ENCODE measurements around the gene HTR4. TPM values are rescaled to one million over a fixed set of nuclear protein-coding genes. Genes with fewer than 3 reads are reported as not detected.

The HTR4 gene
- total and polyA plus RNA-seq, 5 donors from 2014 or later, result not detected

DNA sequence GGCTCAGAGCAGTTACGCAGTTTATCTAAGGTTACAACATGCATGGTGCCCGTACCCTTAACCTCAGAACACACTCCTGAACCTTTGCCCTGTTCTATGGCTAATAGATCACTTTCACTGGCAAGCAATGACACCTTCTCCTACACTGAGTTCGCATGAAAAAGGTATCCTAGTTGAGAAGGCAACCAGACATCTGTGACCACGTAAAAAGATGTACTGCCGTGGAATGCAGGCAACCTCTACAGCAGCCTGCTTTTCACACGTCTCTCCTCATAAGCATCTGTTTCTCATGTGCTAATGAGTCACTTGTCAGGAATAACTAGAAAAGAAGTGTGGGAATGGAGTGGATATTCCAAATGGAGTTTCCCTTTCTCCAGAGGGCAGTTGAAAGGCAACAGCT is 199.1 kb downstream of the HTR4 start:
- Mint-ChIP-seq H3K27me3 (peaks cover 36% of the 10 kb centered on the region), H3K27ac (no peak overlapping the region)

DNA sequence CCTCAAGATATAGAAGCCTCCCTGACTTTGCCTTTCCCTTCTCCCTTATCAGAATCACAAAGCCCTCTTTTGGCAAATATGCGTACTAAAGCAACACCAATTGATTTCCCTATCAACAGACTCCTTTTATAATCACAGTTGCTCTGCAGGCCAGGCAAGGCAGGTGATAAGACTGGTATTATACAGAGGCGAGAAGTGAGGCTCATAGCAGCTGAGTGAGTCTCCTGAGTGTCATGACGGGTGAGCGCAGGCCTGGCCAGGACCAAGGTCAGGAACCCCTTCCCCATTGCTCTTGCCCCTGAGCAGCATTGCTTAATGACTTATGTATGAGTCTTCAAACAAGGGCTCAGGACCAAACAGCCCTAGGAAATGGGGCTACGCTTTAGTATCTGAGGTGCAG is 199.8 kb downstream of the HTR4 start:
- peaks cover 6% of the 10 kb centered on the region for H3K27me3 ChIP-seq (ENCODE audit: control insufficient read depth, insufficient read depth, low read length)
- DNase-seq (no peak), ATAC-seq (ENCODE audit: low read depth in 2 of 2) (no peak)
- H3K9me3 Mint-ChIP-seq, result no peaks in the 10 kb centered on the region
- H3K27ac Mint-ChIP-seq, result no peak overlapping the region
- H3K4me3 ChIP-seq (ENCODE audit: low read depth, low read length), result no peak overlapping the region
- H3K27ac ChIP-seq (ENCODE audit: insufficient read depth, low read length, poor library complexity, severe bottlenecking), result no peak overlapping the region
- no peaks in the 10 kb centered on the region for H3K4me1 ChIP-seq (ENCODE audit: control insufficient read depth, insufficient read depth, low read length, poor library complexity, severe bottlenecking)
- H3K36me3 Mint-ChIP-seq, result no peaks in the 10 kb centered on the region
- no peaks in the 10 kb centered on the region for H3K36me3 ChIP-seq (ENCODE audit: control insufficient read depth, insufficient read depth, low read length)
- H3K9me3 ChIP-seq (ENCODE audit: control insufficient read depth in 2 of 2, low read length in 2 of 2), result no peaks in the 10 kb centered on the region
- peaks cover 30% of the 10 kb centered on the region for H3K27me3 Mint-ChIP-seq
- no peaks in the 10 kb centered on the region for H3K4me1 Mint-ChIP-seq
- H3K4me3 Mint-ChIP-seq, result no peak overlapping the region

More for the DNA sequence above, 199.1 kb downstream of the HTR4 start:
- DNase-seq (no peak), ATAC-seq (ENCODE audit: low read depth in 2 of 2) (no peak)
- H3K36me3 ChIP-seq (ENCODE audit: control insufficient read depth, insufficient read depth, low read length), result no peaks in the 10 kb centered on the region
- no peak overlapping the region for H3K4me3 ChIP-seq (ENCODE audit: low read depth, low read length)
- no peaks in the 10 kb centered on the region for H3K4me1 Mint-ChIP-seq
- no peaks in the 10 kb centered on the region for H3K9me3 ChIP-seq (ENCODE audit: control insufficient read depth in 2 of 2, low read length in 2 of 2)
- H3K9me3 Mint-ChIP-seq, result peaks cover 0 to 2% (median 0%) of the 10 kb centered on the region in 7 donors
- H3K27me3 ChIP-seq (ENCODE audit: control insufficient read depth, insufficient read depth, low read length), result peaks cover 6% of the 10 kb centered on the region
- no peak overlapping the region for H3K27ac ChIP-seq (ENCODE audit: insufficient read depth, low read length, poor library complexity, severe bottlenecking)
- H3K4me1 ChIP-seq (ENCODE audit: control insufficient read depth, insufficient read depth, low read length, poor library complexity, severe bottlenecking), result no peaks in the 10 kb centered on the region
- no peaks in the 10 kb centered on the region for H3K36me3 Mint-ChIP-seq
- H3K4me3 Mint-ChIP-seq, result no peak overlapping the region

DNA sequence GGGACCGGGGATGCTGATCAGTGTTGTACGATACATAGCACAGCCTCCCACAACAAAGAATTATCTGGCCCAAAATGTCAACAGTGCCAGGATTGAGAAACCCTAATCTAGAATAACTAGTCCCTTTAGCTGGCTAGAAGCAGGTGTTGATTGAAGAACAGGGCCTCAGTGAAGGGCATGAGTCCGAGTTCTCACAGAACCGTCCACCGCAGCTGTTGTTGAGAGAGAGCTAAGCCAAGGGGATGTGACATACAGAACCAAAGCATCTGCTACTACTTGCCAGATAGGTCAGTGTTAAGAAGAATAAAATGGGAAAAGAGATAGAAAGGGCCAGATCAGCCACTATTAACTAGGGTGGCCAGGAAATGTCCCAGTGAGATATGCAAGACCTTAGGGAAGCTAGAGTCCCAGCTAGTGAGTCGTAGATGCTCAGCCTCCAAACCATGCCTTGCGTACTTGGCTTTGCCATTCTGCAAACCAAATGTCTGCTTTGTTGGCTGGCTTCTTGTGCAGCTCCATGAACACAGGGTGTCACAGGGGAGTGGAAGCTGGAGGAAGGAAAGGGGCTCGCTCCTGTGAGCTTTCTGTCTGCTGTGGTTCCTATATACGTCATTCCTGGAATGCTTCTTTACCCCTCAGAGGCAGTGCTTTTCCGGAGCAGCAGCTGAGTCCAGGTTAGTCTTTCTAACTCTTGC is 201.7 kb downstream of the HTR4 start:
- ATAC-seq (ENCODE audit: low read depth in 2 of 2) (no peak), DNase-seq (no peak)
- Histone ChIP-seq H3K27me3 (ENCODE audit: control insufficient read depth, insufficient read depth, low read length) (no peaks in the 10 kb centered on the region), H3K4me1 (ENCODE audit: control insufficient read depth, insufficient read depth, low read length, poor library complexity, severe bottlenecking) (no peaks in the 10 kb centered on the region), H3K9me3 (ENCODE audit: control insufficient read depth in 2 of 2, low read length in 2 of 2) (no peaks in the 10 kb centered on the region), H3K4me3 (ENCODE audit: low read depth, low read length) (no peak overlapping the region), H3K27ac (ENCODE audit: insufficient read depth, low read length, poor library complexity, severe bottlenecking) (no peak overlapping the region), H3K36me3 (ENCODE audit: control insufficient read depth, insufficient read depth, low read length) (no peaks in the 10 kb centered on the region)
- H3K4me3 Mint-ChIP-seq, result no peak overlapping the region
- no peaks in the 10 kb centered on the region for H3K9me3 Mint-ChIP-seq
- no peaks in the 10 kb centered on the region for H3K4me1 Mint-ChIP-seq
- H3K36me3 Mint-ChIP-seq, result no peaks in the 10 kb centered on the region
- H3K27ac Mint-ChIP-seq, result no peak overlapping the region
- H3K27me3 Mint-ChIP-seq, result peaks cover 19% of the 10 kb centered on the region

DNA sequence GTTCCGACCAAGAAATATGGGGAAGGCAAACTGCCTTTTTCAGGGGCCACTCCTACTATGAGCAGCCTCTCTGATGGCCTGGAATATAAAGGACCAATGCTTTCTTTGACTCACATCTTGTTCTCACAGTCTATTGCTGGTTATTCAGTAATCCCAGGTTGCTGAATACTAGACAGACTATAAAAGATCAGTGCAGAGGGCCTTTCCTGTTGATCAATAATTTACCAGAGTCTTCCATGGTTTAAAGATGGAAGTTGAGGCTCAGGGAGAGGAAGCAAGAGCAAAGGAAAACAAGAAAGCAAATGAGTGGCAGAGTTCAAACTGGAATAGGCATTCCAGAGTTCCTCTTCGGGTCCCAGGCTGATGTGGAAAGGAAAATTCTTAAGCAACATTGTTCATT is 207.7 kb downstream of the HTR4 start:
- peaks cover 0 to 6% (median 5%) of the 10 kb centered on the region in 4 donors for H3K4me1 Mint-ChIP-seq
- H3K27ac Mint-ChIP-seq, result no peak overlapping the region
- peaks cover 19% of the 10 kb centered on the region for H3K36me3 ChIP-seq (ENCODE audit: control insufficient read depth, insufficient read depth, low read length)
- no peaks in the 10 kb centered on the region for H3K36me3 Mint-ChIP-seq
- no peak for DNase-seq
- no peak overlapping the region for H3K4me3 ChIP-seq (ENCODE audit: low read depth, low read length)
- no peaks in the 10 kb centered on the region for H3K9me3 ChIP-seq (ENCODE audit: control insufficient read depth in 2 of 2, low read length in 2 of 2)
- no peaks in the 10 kb centered on the region for H3K27me3 Mint-ChIP-seq
- ATAC-seq (ENCODE audit: low read depth in 2 of 2), result no peak
- no peaks in the 10 kb centered on the region for H3K4me1 ChIP-seq (ENCODE audit: control insufficient read depth, insufficient read depth, low read length, poor library complexity, severe bottlenecking)
- H3K27me3 ChIP-seq (ENCODE audit: control insufficient read depth, insufficient read depth, low read length), result no peaks in the 10 kb centered on the region
- no peak overlapping the region for H3K4me3 Mint-ChIP-seq
- H3K27ac ChIP-seq (ENCODE audit: insufficient read depth, low read length, poor library complexity, severe bottlenecking), result no peak overlapping the region
- H3K9me3 Mint-ChIP-seq, result no peaks in the 10 kb centered on the region

DNA sequence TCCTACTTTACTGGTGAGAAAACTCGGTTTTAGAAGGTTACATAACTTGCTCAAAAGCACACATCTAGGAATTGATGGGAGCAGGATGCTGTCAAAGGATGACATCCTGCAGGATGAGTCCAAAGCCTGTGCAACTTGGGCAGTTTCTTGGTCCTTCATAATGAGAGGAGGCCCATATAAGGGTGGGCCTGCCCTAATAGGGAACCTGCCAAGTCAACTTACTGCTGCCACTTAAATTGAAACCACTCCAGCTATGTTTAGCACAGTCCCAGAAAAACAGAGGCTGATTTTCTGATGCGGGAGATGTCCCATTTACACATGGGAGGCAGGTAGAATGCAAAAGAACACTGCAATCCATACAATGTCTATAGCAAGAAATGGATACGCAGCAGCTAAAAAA is 208.7 kb downstream of the HTR4 start:
- no peak for DNase-seq
- Mint-ChIP-seq H3K27me3 (no peaks in the 10 kb centered on the region), H3K4me3 (no peak overlapping the region), H3K36me3 (peaks cover 7% of the 10 kb centered on the region), H3K27ac (no peak overlapping the region), H3K9me3 (no peaks in the 10 kb centered on the region), H3K4me1 (peaks cover 0 to 6% (median 5%) of the 10 kb centered on the region in 4 donors)
- no peak for ATAC-seq (ENCODE audit: low read depth in 2 of 2)
- peaks cover 29% of the 10 kb centered on the region for H3K36me3 ChIP-seq (ENCODE audit: control insufficient read depth, insufficient read depth, low read length)
- no peak overlapping the region for H3K27ac ChIP-seq (ENCODE audit: insufficient read depth, low read length, poor library complexity, severe bottlenecking)
- no peak overlapping the region for H3K4me3 ChIP-seq (ENCODE audit: low read depth, low read length)
- no peaks in the 10 kb centered on the region for H3K4me1 ChIP-seq (ENCODE audit: control insufficient read depth, insufficient read depth, low read length, poor library complexity, severe bottlenecking)
- H3K27me3 ChIP-seq (ENCODE audit: control insufficient read depth, insufficient read depth, low read length), result no peaks in the 10 kb centered on the region
- no peaks in the 10 kb centered on the region for H3K9me3 ChIP-seq (ENCODE audit: control insufficient read depth in 2 of 2, low read length in 2 of 2)

DNA sequence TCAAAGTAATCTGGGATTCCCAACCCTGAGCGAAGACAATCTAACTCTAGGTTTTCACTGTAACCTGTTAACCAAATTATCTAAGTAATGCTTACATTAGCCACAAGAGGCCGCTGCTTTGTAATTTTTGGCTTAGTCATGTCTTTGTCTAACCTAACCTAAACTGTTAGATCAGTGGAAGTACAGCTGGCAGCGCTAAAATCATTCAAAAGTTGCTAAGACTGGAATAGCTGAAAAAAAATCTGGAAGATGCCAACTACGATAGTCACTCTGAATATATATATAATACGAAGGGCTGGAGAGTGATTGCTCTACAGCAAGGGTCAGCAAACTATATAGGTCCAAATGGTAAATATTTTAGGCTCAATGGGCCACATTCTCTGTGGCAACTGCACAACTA is 210.3 kb downstream of the HTR4 start:
- Mint-ChIP-seq H3K4me1 (peaks cover 0 to 6% (median 5%) of the 10 kb centered on the region in 4 donors), H3K4me3 (no peak overlapping the region), H3K9me3 (no peaks in the 10 kb centered on the region), H3K27me3 (no peaks in the 10 kb centered on the region), H3K27ac (no peak overlapping the region), H3K36me3 (peaks cover 15% of the 10 kb centered on the region)
- Histone ChIP-seq H3K27ac (ENCODE audit: insufficient read depth, low read length, poor library complexity, severe bottlenecking) (no peak overlapping the region), H3K4me1 (ENCODE audit: control insufficient read depth, insufficient read depth, low read length, poor library complexity, severe bottlenecking) (no peaks in the 10 kb centered on the region), H3K36me3 (ENCODE audit: control insufficient read depth, insufficient read depth, low read length) (peaks cover 45% of the 10 kb centered on the region), H3K27me3 (ENCODE audit: control insufficient read depth, insufficient read depth, low read length) (no peaks in the 10 kb centered on the region), H3K9me3 (ENCODE audit: control insufficient read depth in 2 of 2, low read length in 2 of 2) (no peaks in the 10 kb centered on the region), H3K4me3 (ENCODE audit: low read depth, low read length) (no peak overlapping the region)
- ATAC-seq (ENCODE audit: low read depth in 2 of 2) (peak; percentile 74 to 82), DNase-seq (peak; percentile 12 to 73 (median 45))

DNA sequence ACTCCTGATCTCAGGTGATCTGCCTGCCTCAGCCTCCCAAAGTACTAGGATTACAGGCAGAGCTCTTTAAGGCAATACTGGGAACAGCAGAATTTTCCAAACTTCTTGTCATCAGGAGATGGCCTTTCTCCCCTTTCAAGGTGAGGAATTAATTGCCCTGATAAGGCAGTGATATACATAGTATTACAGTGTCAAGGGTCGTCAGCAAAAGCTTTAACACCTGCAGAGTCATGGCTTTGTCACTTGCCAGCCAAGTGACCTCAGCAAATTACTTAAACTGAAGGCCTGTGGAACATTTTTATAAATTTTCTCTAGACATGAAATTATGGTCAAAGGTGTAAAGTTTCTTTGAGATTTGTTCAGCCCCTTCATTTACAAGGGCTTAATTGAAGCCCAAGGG is 211.1 kb downstream of the HTR4 start:
- Mint-ChIP-seq H3K4me3 (no peak overlapping the region), H3K27ac (no peak overlapping the region), H3K36me3 (peaks cover 17% of the 10 kb centered on the region), H3K4me1 (peaks cover 0 to 6% (median 5%) of the 10 kb centered on the region in 4 donors), H3K9me3 (no peaks in the 10 kb centered on the region), H3K27me3 (no peaks in the 10 kb centered on the region)
- peaks cover 53% of the 10 kb centered on the region for H3K36me3 ChIP-seq (ENCODE audit: control insufficient read depth, insufficient read depth, low read length)
- H3K27me3 ChIP-seq (ENCODE audit: control insufficient read depth, insufficient read depth, low read length), result no peaks in the 10 kb centered on the region
- H3K9me3 ChIP-seq (ENCODE audit: control insufficient read depth in 2 of 2, low read length in 2 of 2), result no peaks in the 10 kb centered on the region
- no peak overlapping the region for H3K27ac ChIP-seq (ENCODE audit: insufficient read depth, low read length, poor library complexity, severe bottlenecking)
- no peak overlapping the region for H3K4me3 ChIP-seq (ENCODE audit: low read depth, low read length)
- H3K4me1 ChIP-seq (ENCODE audit: control insufficient read depth, insufficient read depth, low read length, poor library complexity, severe bottlenecking), result no peaks in the 10 kb centered on the region
- ATAC-seq (ENCODE audit: low read depth in 2 of 2) (no peak), DNase-seq (no peak)

DNA sequence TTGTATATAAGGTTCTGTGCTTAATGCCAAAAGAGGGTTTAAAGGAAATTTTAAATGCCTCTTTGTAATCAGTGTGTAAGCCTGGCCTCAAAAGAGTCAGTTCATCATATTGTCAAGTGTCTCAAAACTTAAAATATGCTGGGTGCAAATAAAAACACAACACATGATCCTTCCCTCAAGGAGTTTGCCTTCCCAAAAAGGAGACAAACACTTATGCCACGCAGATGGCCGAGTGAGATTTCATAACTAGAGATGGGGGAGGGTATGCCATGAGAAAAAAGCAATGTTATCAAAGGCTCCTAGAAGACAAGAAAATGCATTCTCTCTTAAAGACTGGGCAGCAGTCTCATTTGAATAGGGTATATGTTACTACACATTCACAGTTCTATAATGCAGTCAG is 215.4 kb downstream of the HTR4 start:
- no peaks in the 10 kb centered on the region for H3K4me1 ChIP-seq (ENCODE audit: control insufficient read depth, insufficient read depth, low read length, poor library complexity, severe bottlenecking)
- no peak overlapping the region for H3K4me3 Mint-ChIP-seq
- H3K27me3 Mint-ChIP-seq, result no peaks in the 10 kb centered on the region
- no peaks in the 10 kb centered on the region for H3K27me3 ChIP-seq (ENCODE audit: control insufficient read depth, insufficient read depth, low read length)
- ATAC-seq (ENCODE audit: low read depth in 2 of 2) (no peak), DNase-seq (no peak)
- H3K9me3 ChIP-seq (ENCODE audit: control insufficient read depth in 2 of 2, low read length in 2 of 2), result no peaks in the 10 kb centered on the region
- H3K27ac Mint-ChIP-seq, result peak overlapping the region in 1 of 3 donors; percentile 72
- H3K9me3 Mint-ChIP-seq, result no peaks in the 10 kb centered on the region
- no peak overlapping the region for H3K4me3 ChIP-seq (ENCODE audit: low read depth, low read length)
- H3K36me3 ChIP-seq (ENCODE audit: control insufficient read depth, insufficient read depth, low read length), result peaks cover 83% of the 10 kb centered on the region
- H3K36me3 Mint-ChIP-seq, result peaks cover 27% of the 10 kb centered on the region
- no peak overlapping the region for H3K27ac ChIP-seq (ENCODE audit: insufficient read depth, low read length, poor library complexity, severe bottlenecking)
- H3K4me1 Mint-ChIP-seq, result peaks cover 4 to 17% (median 6%) of the 10 kb centered on the region in 4 donors

All from CD4-positive, CD25-positive, alpha-beta regulatory T cell (primary cell).